ENCODE measurements around the gene TREML4.

DNA sequence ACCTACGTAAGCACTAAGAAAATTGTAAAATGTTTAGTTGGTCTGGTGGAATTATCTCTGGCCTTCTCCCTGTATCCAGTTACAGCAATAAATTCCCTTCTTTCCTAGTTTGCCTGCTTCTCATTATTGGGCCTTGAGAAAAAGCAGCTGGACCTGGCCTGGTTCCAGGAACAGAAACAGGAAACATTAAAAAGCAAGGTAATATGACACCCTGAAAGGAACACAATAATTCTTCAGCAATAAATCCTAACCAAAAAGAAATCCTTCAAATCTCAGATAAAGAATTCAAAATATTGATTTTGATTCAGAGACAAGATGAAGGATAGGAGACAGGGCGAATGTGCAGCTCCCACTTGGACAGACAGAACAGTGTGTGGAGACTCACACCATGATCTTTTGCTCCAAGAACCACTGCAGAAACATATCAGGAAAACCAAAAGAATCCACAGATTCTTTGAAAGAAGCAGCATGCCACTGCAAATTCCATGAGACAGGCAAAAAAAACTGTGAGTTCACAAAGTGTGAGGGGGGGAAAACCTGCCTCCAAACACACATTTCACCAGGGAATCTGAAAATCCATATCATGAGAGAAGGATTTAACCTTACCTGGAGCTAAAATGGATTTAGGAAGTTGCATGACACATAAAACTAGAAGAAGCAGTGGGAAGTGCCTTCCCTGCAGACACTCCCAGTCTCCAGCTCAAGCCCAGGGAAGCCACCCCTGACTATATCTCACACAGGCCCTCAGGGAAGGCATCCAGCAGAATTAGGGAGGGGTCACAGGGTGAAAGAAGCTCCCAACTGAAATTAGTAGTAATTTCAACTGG is 29.4 kb downstream of the TREML4 start:
- TF ChIP-seq CHD2 (IDR thresholded peaks at IDR 0.05; ENCODE audit: borderline replicate concordance, low read depth, low read length) (no peak), POLR2AphosphoS2 (IDR thresholded peaks at IDR 0.05; ENCODE audit: low read depth, low read length) (no peak), ZZZ3 (IDR thresholded peaks at IDR 0.05; ENCODE audit: control insufficient read depth, insufficient read length, low read depth) (no peak), ZNF274 (IDR thresholded peaks at IDR 0.05; ENCODE audit: insufficient read depth, insufficient read length) (no peak), SUPT20H (IDR thresholded peaks at IDR 0.05; ENCODE audit: borderline replicate concordance, control insufficient read depth, low read depth, low read length) (no peak), POLR2A (IDR thresholded peaks at IDR 0.05; ENCODE audit: low read depth, low read length) (no peak)
- TF ChIP-seq, protein P1, sequence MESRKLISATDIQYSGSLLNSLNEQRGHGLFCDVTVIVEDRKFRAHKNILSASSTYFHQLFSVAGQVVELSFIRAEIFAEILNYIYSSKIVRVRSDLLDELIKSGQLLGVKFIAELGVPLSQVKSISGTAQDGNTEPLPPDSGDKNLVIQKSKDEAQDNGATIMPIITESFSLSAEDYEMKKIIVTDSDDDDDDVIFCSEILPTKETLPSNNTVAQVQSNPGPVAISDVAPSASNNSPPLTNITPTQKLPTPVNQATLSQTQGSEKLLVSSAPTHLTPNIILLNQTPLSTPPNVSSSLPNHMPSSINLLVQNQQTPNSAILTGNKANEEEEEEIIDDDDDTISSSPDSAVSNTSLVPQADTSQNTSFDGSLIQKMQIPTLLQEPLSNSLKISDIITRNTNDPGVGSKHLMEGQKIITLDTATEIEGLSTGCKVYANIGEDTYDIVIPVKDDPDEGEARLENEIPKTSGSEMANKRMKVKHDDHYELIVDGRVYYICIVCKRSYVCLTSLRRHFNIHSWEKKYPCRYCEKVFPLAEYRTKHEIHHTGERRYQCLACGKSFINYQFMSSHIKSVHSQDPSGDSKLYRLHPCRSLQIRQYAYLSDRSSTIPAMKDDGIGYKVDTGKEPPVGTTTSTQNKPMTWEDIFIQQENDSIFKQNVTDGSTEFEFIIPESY (IDR thresholded peaks at IDR 0.05) = no peak
- TF ChIP-seq, protein P2, sequence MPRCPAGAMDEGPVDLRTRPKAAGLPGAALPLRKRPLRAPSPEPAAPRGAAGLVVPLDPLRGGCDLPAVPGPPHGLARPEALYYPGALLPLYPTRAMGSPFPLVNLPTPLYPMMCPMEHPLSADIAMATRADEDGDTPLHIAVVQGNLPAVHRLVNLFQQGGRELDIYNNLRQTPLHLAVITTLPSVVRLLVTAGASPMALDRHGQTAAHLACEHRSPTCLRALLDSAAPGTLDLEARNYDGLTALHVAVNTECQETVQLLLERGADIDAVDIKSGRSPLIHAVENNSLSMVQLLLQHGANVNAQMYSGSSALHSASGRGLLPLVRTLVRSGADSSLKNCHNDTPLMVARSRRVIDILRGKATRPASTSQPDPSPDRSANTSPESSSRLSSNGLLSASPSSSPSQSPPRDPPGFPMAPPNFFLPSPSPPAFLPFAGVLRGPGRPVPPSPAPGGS (IDR thresholded peaks at IDR 0.05; ENCODE audit: borderline replicate concordance, insufficient read depth, low read depth, low read length, poor library complexity, severe bottlenecking) = no peak
- TF ChIP-seq, protein P3, sequence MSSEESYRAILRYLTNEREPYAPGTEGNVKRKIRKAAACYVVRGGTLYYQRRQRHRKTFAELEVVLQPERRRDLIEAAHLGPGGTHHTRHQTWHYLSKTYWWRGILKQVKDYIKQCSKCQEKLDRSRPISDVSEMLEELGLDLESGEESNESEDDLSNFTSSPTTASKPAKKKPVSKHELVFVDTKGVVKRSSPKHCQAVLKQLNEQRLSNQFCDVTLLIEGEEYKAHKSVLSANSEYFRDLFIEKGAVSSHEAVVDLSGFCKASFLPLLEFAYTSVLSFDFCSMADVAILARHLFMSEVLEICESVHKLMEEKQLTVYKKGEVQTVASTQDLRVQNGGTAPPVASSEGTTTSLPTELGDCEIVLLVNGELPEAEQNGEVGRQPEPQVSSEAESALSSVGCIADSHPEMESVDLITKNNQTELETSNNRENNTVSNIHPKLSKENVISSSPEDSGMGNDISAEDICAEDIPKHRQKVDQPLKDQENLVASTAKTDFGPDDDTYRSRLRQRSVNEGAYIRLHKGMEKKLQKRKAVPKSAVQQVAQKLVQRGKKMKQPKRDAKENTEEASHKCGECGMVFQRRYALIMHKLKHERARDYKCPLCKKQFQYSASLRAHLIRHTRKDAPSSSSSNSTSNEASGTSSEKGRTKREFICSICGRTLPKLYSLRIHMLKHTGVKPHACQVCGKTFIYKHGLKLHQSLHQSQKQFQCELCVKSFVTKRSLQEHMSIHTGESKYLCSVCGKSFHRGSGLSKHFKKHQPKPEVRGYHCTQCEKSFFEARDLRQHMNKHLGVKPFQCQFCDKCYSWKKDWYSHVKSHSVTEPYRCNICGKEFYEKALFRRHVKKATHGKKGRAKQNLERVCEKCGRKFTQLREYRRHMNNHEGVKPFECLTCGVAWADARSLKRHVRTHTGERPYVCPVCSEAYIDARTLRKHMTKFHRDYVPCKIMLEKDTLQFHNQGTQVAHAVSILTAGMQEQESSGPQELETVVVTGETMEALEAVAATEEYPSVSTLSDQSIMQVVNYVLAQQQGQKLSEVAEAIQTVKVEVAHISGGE (CRISPR knock-in tag; IDR thresholded peaks at IDR 0.05) = no peak
